RWPE1 (cell line): ENCODE measurements around the gene CUL5.
A peak's percentile ranks its signal among the peaks of the same experiment; 100 is the strongest.
"Not testable (repeated sequence)": the region's sequence is repeated elsewhere in the genome, so short reads cannot be mapped to it uniquely, and the experiment has no call there.

Experiments used
- CTCF ChIA-PET: fragments of 350-600 bp; sonication (Branson Sonifier 250); formaldehyde crosslinking; extraction: SDS; loops from one replicate; lab custom pipeline; 2021; lab: Yijun Ruan, JAX
- POLR2A ChIA-PET: fragments of 400-600 bp; formaldehyde crosslinking; extraction: SDS; loops from one replicate; lab custom pipeline; 2020; ENCODE audit warnings: antibody characterized with exemption; ENCODE audit not compliant: low non-redundant PET; lab: Yijun Ruan, JAX
- DNase-seq: peaks from one replicate; pipeline ENCODE4 v3.0.0; 2012; ENCODE audit warnings: low spot score
- H3K27ac ChIP-seq: fragments of 450-650 bp; 2 replicates; pipeline ENCODE4 v1.5.1; 2017
- CTCF ChIP-seq: fragments of 450-650 bp; conservative IDR thresholded peaks from 2 replicates; pipeline ENCODE4 v1.5.1; 2017; ENCODE audit warnings: low read depth, mild to moderate bottlenecking

The CUL5 gene

GRCh38 chr11:108018708-108019107 is 10.0 kb downstream of the CUL5 start:
- no peak overlapping the region for H3K27ac ChIP-seq
- no peak for DNase-seq
- POLR2A ChIA-PET: no interaction called here
- CTCF ChIA-PET: interaction anchor here (1.2 kb wide), 1 partner anchor 9 kb away, joined by 3 read pairs; no protein-coding TSS in a partner anchor
- no peak for TF ChIP-seq CTCF

GRCh38 chr11:108019870-108020540 is 11.3 kb downstream of the CUL5 start:
- CTCF ChIA-PET: no interaction called here

GRCh38 chr11:108025387-108026080 is 16.8 kb downstream of the CUL5 start:
- ChIA-PET POLR2A (no interaction called here), CTCF (interaction anchor here (0.5 to 0.8 kb wide), 2 partner anchors 289 to 1598 kb away, joined by 3 read pairs; no protein-coding TSS in a partner anchor)
- no peak for DNase-seq
- no peak overlapping the region for H3K27ac ChIP-seq
- no peak for TF ChIP-seq CTCF

More at GRCh38 chr11:108019870-108020540, 11.3 kb downstream of the CUL5 start:
- DNase-seq: no peak
- no peak overlapping the region for H3K27ac ChIP-seq
- no peak for TF ChIP-seq CTCF
- POLR2A ChIA-PET: no interaction called here

GRCh38 chr11:108027057-108027456 is 18.4 kb downstream of the CUL5 start:
- TF ChIP-seq CTCF: 0 out of 2 replicates have a peak, but pooled peaks have one; percentile 11
- ChIA-PET CTCF (interaction anchor here (0.6 kb wide), 2 partner anchors 31 to 111 kb away, joined by 3 to 4 read pairs; no protein-coding TSS in a partner anchor), POLR2A (no interaction called here)
- no peak for DNase-seq
- H3K27ac ChIP-seq: no peak overlapping the region

- H3K27ac ChIP-seq, CTCF ChIA-PET, DNase-seq, POLR2A ChIA-PET: not testable (repeated sequence)
Observed at GRCh38 chr11:108028822-108029441, 20.2 kb downstream of the CUL5 start.

- POLR2A ChIA-PET, CTCF ChIA-PET, H3K27ac ChIP-seq, DNase-seq: not testable (repeated sequence)
Observed at GRCh38 chr11:108031604-108032003, 22.9 kb downstream of the CUL5 start.

GRCh38 chr11:108032800-108033199 is 24.1 kb downstream of the CUL5 start:
- CTCF ChIA-PET: no interaction called here

More at GRCh38 chr11:108032800-108033199, 24.1 kb downstream of the CUL5 start:
- no peak for TF ChIP-seq CTCF
- no peak overlapping the region for H3K27ac ChIP-seq
- POLR2A ChIA-PET: no interaction called here
- DNase-seq: no peak
